VCaP (cell line): ENCODE measurements around the gene FBXW11.

Experiments used
- H3K27ac ChIP-seq: fragments of 450-650 bp; 2 replicates; pipeline ENCODE4 v1.5.1; 2017
- TF ChIP-seq, protein P1 (sequence below): fragments of 450-650 bp; conservative IDR thresholded peaks from 2 replicates; pipeline ENCODE4 v1.5.1; 2017; ENCODE audit warnings: mild to moderate bottlenecking, moderate library complexity

The FBXW11 gene

GRCh38 chr5:171882118-171882517 lies 124.3 kb downstream of the FBXW11 start:
- H3K27ac ChIP-seq: no peak overlapping the region

GRCh38 chr5:171874234-171874633 lies 132.2 kb downstream of the FBXW11 start:
- H3K27ac ChIP-seq: no peak overlapping the region
- TF ChIP-seq, protein P1, sequence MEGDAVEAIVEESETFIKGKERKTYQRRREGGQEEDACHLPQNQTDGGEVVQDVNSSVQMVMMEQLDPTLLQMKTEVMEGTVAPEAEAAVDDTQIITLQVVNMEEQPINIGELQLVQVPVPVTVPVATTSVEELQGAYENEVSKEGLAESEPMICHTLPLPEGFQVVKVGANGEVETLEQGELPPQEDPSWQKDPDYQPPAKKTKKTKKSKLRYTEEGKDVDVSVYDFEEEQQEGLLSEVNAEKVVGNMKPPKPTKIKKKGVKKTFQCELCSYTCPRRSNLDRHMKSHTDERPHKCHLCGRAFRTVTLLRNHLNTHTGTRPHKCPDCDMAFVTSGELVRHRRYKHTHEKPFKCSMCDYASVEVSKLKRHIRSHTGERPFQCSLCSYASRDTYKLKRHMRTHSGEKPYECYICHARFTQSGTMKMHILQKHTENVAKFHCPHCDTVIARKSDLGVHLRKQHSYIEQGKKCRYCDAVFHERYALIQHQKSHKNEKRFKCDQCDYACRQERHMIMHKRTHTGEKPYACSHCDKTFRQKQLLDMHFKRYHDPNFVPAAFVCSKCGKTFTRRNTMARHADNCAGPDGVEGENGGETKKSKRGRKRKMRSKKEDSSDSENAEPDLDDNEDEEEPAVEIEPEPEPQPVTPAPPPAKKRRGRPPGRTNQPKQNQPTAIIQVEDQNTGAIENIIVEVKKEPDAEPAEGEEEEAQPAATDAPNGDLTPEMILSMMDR: no peak

More at GRCh38 chr5:171882118-171882517, 124.3 kb downstream of the FBXW11 start:
- TF ChIP-seq, protein P1: no peak

GRCh38 chr5:171872666-171873065 lies 133.8 kb downstream of the FBXW11 start:
- no peak overlapping the region for H3K27ac ChIP-seq
- TF ChIP-seq, protein P1: no peak

- TF ChIP-seq, protein P1: no peak
- no peak overlapping the region for H3K27ac ChIP-seq
Measured at GRCh38 chr5:171871711-171872110, 134.7 kb downstream of the FBXW11 start.

DNA sequence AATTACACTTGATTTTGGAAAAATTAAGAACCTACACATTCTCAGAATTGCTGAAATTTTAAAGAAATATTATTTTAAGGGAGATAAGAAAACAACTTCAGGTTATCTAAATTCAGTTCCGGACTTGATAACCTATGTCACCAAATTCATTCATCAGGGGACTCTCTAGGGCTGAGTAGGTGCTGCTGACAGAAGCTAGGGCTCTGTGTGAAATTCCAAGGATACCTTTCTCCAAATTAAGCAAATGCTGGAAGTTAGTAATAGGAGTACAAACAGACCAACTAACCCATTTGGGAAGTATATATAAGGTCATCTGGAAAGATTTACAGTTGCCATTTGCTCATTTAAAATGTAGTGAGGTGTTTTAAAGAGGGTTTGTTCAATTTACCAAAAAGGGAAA lies 136.5 kb downstream of the FBXW11 start:
- TF ChIP-seq, protein P1: no peak

DNA sequence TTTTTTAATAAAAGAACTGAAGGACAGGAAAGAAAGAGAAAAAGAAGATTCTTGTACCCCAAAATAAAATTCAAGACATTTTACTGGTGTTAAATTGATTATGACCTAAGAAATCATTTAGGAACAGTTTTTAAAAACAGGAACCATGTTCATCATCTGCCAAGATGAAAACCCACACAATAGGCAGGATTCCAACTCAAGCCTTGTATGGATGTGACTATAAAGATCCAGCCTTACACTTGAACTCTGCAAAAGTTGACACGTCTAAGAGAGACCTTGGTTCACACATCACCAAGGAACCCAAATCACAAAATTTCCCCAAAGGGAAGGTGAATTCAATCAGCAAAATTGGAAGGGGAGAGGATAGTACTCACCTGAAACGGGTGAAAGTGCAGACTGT lies 138.2 kb downstream of the FBXW11 start:
- TF ChIP-seq, protein P1: no peak
- no peak overlapping the region for H3K27ac ChIP-seq

More for the DNA sequence above, 136.5 kb downstream of the FBXW11 start:
- no peak overlapping the region for H3K27ac ChIP-seq

DNA sequence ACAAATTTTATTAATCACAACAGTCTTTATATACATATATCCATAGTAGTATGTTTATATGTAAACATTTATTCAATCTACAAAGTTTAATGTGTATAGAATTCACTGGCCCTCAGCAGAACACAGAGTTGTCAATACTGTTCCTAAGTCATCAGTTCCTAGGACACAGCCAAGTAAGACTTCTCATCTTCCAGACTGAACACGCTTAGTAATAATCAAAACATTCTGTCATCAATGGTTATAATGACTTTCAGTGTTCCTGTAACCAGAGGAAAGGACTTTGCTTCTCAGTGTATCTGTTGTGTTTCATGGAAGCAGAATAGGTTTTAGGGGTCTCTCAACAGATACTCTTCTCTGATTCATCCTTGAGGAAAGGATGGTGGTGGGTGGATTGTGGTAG lies 138.7 kb downstream of the FBXW11 start:
- TF ChIP-seq, protein P1: no peak
- no peak overlapping the region for H3K27ac ChIP-seq
